ENCODE results near the gene GAS6. TPM values are rescaled to one million over a fixed set of nuclear protein-coding genes. Genes with fewer than 3 reads are reported as not detected.

The GAS6 gene
- total RNA-seq, 4 donors from 2014 or later: 43.0 to 112 (median 68.5) TPM

GRCh38 chr13:113814435-113814821, 49.4 kb downstream of the GAS6 start:
- Histone ChIP-seq H3K9me3 (no peaks in the 10 kb centered on the region), H3K27ac (no peak overlapping the region), H3K36me3 (no peaks in the 10 kb centered on the region), H3K4me1 (peaks cover 13 to 47% (median 14%) of the 10 kb centered on the region in 3 donors), H3K27me3 (no peaks in the 10 kb centered on the region), H3K4me3 (no peak overlapping the region)
- TF ChIP-seq CTCF (IDR thresholded peaks at IDR 0.05): no peak
- TF ChIP-seq POLR2A (IDR thresholded peaks at IDR 0.05): no peak
- intact Hi-C loops (cut with DNase I): no loop called here
- no peak for DNase-seq
- WGBS, 2 donors: 55 to 80% methylated on average over 5 to 7 of the region's 11 CpGs

GRCh38 chr13:113813749-113814434, 50.0 kb downstream of the GAS6 start:
- Histone ChIP-seq H3K9me3 (no peaks in the 10 kb centered on the region), H3K4me1 (peaks cover 9 to 42% (median 13%) of the 10 kb centered on the region in 3 donors), H3K27me3 (no peaks in the 10 kb centered on the region), H3K4me3 (no peak overlapping the region), H3K27ac (peak overlapping the region in 1 of 4 donors; percentile 17), H3K36me3 (no peaks in the 10 kb centered on the region)
- DNase-seq: no peak
- intact Hi-C loops (cut with DNase I): no loop called here
- TF ChIP-seq CTCF (IDR thresholded peaks at IDR 0.05) (no peak), POLR2A (IDR thresholded peaks at IDR 0.05) (no peak)
- 69 to 86% methylated on average over 6 to 15 of the region's 28 CpGs for WGBS, 2 donors

GRCh38 chr13:113813070-113813748, 50.7 kb downstream of the GAS6 start:
- WGBS, 2 donors: 83 to 93% methylated on average over 12 to 17 of the region's 30 CpGs
- peaks cover 7 to 35% (median 13%) of the 10 kb centered on the region in 3 donors for H3K4me1 ChIP-seq
- H3K4me3 ChIP-seq: no peak overlapping the region
- no peaks in the 10 kb centered on the region for H3K9me3 ChIP-seq
- H3K27ac ChIP-seq: peak overlapping the region in 1 of 4 donors; percentile 11
- TF ChIP-seq POLR2A (IDR thresholded peaks at IDR 0.05) (no peak), CTCF (IDR thresholded peaks at IDR 0.05) (no peak)
- H3K36me3 ChIP-seq: no peaks in the 10 kb centered on the region
- no peak for DNase-seq
- H3K27me3 ChIP-seq: no peaks in the 10 kb centered on the region
- intact Hi-C loops (cut with DNase I): no loop called here

GRCh38 chr13:113812178-113813040, 51.5 kb downstream of the GAS6 start:
- H3K27ac ChIP-seq: no peak overlapping the region

More at GRCh38 chr13:113812178-113813040, 51.5 kb downstream of the GAS6 start:
- Histone ChIP-seq H3K4me3 (no peak overlapping the region), H3K4me1 (peaks cover 3 to 27% (median 5%) of the 10 kb centered on the region in 3 donors), H3K27me3 (no peaks in the 10 kb centered on the region), H3K36me3 (no peaks in the 10 kb centered on the region), H3K9me3 (no peaks in the 10 kb centered on the region)
- intact Hi-C loops (cut with DNase I): no loop called here
- 70 to 88% methylated on average over 2 to 24 of the region's 51 CpGs for WGBS, 2 donors
- no peak for DNase-seq
- TF ChIP-seq CTCF (IDR thresholded peaks at IDR 0.05) (no peak), POLR2A (IDR thresholded peaks at IDR 0.05) (no peak)
